Activated CD4-positive, alpha-beta T cell treated with anti-CD3 and anti-CD28 coated beads, Interleukin-2, amount 50 U/mL, for 48 hours (primary cell): ENCODE measurements around the gene C7orf57.
"Not testable (repeated sequence)": the region's sequence is repeated elsewhere in the genome, so short reads cannot be mapped to it uniquely, and the experiment has no call there.

Experiments
- DNase-seq, 2 experiments: peaks; one replicate each; pipeline ENCODE4 v3.0.0-alpha.2; 2020

The C7orf57 gene

DNA sequence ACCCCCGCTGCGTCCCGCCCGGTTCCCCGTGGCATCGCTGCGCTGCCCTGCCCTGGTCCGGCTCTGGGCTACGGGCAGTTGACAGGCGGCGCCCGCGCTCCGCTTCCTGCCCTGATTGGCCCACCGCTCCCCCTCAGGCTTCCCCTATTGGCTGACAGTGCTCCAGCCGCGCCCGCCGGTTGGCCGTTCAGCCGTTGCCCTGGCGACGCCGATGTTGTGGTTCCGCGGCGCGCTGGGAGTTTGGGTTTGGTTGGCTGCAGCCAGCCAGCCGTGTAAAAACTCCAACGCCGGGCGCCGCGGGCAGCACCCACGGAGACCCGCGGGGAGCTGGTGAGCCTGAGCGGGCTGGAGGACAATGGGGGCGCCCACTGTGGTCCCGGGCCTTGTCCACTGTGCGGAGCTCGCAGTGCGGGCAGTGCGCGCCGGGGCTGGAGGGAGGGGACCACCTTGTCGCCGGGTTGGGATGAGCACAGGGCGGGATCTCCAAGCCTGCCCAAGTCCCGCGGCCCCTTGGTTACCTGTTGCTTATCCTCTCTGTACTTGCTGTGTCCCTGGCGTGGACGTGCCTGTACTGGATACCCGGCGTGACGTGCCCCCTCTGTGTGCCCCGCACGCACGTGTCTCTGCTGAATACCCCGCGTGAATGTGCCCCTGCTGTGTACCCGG is at the start of gene C7orf57:
Gene C7orf57, plus strand, starts transcription at position 243 of the 666 bp plus-strand sequence. CDS start 766 bp downstream, outside the sequence.
- peak; percentile 89 to 91 for DNase-seq

DNA sequence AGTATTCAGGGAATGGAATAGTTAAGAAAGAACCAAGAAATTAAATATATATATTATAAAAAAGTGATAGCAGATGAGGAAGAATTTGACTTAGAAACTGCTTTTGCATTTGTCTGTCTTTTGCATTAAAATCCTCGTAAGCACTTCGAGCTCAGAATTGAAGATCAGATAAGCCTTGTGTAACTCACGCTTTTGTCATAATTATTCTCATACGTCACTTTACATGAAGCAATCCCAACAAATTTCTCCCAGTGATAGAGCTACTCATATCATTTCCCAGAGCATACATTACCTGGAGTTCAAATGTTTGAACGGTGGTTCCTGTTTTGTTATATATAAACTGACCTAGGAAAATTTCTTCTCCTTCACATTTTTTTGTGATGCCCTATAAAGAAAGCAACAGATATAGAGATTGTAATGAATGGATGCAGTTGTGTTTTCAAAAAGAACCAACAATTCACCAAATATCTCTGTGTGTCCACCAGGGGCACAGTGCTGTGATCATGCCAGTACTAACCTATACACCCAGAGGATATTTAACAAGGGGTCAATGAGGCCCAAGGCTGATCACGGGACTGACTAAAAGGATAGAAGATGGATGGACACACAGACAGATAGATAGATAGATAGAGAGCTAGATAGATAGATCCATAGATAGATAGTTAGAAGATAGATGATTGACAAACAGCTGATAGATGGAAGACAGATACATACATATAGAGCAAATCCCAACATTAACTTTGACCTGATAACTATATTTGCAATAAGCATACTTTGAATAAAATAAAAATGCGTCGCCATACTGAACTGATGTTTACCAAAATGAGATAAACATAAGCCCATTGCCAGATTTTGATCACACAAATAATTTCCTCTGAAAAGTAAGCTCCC is 46.6 kb upstream of the C7orf57 start:
- DNase-seq, result no peak

GRCh38 chr7:47989607-47990400 is 45.5 kb upstream of the C7orf57 start:
- DNase-seq, result not testable (repeated sequence)

DNA sequence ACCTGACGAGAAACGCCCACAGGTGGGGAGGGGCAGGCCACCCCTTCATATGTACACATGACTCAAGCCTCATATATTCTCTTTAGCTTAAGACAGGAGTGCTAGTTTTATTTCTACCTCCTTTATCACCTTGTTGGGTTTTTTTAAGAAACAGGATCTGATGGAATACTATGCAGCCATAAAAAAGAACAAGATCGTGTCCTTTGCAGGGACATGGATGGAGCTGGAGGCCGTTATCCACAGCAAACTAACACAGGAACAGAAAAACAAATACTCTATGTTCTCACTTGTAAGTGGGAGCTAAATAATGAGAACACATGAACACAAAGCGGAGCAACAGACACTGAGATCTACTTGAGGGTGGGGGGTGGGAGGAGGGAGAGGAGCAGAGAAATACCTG is 44.8 kb upstream of the C7orf57 start:
- no peak for DNase-seq

DNA sequence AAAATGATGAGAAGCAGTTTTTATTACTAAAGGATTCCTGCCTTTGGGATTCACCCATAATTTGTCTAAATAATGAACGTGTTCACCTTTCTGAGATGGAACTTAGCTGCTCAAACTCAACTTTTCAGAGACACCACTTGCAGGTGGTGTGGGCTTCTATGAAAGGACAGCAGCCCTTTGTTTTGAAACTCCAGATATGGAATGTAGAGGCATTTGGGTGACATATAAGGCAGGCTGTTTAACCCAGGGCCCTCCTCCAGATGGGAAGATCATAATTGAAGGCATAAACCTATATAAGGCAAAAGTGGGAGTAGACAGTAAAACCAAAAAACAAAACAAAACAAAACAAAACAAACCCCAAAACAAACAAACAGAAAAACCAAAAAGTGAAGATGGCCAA is 44.1 kb upstream of the C7orf57 start:
- DNase-seq, result no peak

DNA sequence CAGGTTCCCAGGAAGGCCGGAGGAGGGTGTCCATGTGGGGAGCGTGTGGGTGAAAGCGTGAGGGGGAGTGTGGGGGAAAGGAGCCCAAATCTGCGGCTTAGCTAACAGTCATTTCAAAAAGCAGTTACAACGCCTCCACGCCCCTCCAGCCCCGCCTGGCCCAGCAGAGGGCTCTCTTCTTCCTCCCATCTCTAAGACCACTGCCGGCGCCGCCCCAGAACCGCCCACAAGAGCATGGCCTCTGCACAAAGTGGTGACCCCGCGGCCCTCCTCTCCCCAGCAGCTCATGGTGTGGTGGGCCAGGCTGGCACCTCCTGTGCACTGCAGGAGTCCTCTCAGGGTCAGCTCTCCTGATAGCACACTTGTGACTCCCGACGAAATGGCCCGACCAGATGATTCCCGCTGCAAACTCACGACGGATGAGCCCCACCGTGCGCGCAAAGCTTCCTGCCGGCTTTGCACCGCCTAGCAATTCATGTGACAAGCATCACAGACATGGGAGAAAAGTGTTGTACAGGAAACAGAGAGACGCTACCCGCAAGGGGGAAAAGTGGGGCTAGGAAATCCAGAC is 43.5 kb upstream of the C7orf57 start:
- peak; percentile 89 to 90 for DNase-seq

- DNase-seq, result no peak
These were observed 42.9 kb upstream of the C7orf57 start for GRCh38 chr7:47992446-47992845.

DNA sequence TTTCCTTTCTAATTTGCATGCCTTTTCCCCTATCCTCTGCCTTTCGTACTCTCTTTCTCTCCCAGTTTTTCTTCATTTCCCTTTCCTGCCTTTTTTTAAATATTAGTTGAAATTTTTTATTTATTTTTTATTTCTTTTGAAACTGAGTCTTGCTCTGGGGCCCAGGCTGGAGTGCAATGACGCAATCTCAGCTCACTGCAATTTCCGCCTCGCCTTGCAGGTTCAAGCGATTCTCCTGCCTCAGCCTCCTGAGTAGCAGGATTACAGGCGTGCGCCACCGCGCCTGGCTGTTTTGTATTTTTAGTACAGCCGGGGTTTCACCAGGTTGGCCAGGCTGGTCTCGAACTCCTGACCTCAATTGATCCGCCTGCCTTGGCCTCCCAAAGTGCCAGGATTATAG is 35.9 kb upstream of the C7orf57 start:
- no peak for DNase-seq

- not testable (repeated sequence) for DNase-seq
These were observed 35.2 kb upstream of the C7orf57 start for GRCh38 chr7:48000164-48000563.

GRCh38 chr7:48004032-48004431 is 31.3 kb upstream of the C7orf57 start:
- no peak for DNase-seq

GRCh38 chr7:48004638-48005037 is 30.7 kb upstream of the C7orf57 start:
- DNase-seq, result no peak

- no peak for DNase-seq
These were observed 28.5 kb upstream of the C7orf57 start for GRCh38 chr7:48006866-48007265.

DNA sequence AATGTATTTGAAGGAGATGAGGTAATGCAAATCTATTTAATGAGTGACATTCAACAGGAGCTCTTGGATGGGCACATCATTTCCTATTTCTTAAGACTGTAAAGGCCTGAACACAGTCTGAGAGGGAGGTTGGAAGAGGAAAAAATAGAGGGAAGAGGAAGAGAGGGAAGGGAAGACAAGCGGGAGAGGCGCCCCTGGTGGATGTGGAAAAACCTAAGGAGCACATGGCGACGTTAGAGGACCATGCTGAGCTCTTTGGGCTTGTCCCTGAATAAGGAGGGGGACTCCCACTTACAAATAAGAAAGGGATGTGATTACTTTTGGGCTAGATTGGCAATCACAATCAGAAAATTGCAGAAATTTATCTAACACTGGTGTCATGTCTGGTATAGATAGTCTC is 26.1 kb upstream of the C7orf57 start:
- no peak for DNase-seq

DNA sequence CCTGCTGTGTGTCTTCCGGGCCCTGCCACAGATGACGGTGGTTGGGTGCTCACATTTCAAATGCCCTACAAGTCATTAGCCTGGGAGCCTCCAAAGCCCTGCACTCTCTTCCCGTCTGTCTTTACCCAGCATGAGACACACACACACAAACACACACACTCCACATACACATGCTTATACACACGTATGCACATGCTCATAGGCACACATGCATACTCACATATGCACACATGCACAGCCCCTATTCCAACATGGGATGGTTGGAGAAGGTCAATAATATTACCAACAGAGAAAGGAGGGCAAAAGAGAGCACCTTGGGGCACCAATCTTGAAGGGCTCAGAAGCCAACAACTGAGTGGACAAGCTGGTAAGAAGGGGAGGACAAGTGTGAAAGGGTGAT is 25.4 kb upstream of the C7orf57 start:
- no peak for DNase-seq

GRCh38 chr7:48011323-48011722 is 24.0 kb upstream of the C7orf57 start:
- no peak for DNase-seq

DNA sequence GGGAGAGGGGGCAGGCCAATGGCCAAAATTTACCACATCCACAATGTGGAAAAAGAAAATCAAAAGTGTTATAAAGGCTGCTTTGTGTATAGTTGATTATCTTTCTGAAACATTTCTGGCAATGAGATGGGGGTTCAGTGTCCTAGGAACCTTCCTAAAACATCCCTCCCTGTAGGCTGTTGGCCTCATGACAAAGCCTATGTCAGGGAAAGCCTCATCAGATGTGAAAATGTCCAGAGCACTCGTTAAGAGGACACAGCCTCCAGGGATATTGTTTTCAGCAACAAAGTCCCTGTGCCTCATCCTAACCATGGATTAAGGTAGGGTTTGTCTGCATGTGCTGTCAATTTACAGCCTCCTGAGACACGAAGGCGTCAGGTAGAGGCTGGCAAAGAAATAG is 23.4 kb upstream of the C7orf57 start:
- no peak for DNase-seq

DNA sequence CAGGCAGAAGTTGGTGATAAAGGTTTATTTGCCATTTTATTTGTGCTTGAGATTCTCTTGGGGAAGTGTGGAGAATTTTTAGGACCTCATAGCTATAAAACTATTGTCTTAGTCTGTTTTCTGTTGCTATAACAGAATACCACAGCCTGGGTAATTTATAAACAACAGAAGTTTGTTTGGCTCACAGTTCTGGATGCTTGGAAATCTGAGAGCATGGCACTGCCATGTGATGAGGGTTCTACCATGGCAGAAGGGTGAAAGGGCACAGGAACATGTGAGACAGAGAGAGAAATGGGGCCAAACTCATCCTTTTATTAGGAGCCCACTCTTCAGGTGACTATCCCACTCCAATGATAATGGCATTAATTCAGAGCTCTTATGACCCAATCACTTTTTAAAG is 18.7 kb upstream of the C7orf57 start:
- DNase-seq, result no peak

- no peak for DNase-seq
These were observed 17.7 kb upstream of the C7orf57 start for GRCh38 chr7:48017674-48018073.

DNA sequence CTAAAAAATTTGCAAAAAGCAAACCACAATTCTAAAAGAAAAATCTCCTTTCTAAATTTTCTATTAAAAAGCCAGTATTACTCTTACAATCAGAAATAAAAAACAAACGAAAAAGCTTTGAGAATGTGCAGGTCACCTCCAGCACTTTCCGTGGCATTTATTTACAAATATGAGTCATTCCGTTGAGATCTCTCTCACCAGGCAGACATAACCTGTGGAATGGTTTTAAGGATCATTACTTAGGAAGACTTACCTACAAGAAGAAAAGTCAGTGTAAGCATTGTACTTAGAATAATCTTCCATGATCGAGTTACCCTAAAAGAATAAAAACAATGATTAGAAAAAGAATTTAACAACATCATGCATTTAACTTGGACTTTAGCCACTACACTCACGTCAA is 9.7 kb upstream of the C7orf57 start:
- DNase-seq, result no peak

- DNase-seq, result no peak
These were observed 6.4 kb upstream of the C7orf57 start, which contains the start of gene SUN3 for GRCh38 chr7:48028938-48029337. Gene SUN3 (minus strand): TSS chr7:48029107. CDS start chr7:48028938, 169 bp downstream.

DNA sequence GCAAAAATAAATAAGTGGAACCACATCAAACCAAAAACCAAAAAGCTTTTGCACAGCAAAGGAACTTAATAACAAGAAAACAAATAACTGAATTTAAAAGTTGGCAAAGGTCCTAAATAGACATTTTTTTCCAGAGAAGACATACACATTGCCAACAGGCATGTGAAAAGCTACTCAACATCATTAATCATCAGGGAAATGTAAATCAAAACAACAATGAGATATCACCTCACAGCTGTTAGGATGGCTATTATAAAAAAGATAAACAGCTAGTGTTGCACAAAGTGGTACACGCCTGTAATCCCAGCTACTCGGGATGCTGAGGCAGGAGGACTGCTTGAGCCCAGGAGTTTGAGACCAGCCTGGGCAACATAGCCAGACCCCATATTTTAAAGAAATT is 4.2 kb upstream of the C7orf57 start:
- no peak for DNase-seq

DNA sequence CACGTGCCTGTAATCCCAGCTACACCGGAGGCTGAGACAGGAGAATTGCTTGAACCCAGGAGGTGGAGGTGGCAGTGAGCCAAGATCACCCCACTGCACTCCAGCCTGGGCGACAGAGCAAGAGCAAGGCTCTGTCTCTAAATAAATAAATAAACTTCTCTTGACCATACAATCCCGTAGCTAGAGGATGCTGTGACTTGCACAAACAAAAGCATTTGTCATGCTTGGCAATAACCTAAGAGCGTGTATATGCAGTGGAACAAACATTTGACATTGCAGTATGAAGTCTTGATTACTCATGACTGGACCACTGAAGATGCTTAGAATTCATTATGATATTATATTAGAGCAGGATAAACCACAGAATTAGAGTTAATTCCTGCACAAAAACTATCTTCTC is 1.4 kb upstream of the C7orf57 start:
- no peak for DNase-seq

DNA sequence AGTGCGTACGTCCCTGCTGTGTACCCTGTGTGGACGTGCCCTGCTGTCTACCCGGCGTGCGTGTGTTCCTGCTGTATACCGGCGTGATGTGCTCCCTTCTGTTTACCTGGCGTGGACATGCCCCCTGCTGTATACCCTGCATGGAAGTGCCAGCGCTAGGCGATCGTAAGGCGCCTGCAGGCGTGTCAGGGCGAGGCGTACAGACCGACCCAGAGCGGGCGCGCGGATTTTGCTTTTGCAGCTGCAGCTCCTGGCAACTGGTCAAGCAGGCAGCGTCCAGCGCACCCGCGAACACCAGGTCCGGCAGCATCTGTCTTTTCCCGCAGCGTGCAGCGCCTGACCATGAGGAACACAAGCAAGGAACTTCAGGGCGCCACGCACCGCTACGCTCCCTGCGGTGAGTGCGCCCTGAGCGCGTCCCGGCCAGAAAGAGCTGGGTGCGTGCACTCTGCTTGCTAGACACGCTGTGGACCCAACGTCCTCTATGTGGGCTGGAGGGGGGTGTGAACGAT is 680 bp downstream of the C7orf57 start:
- no peak for DNase-seq
